ENCODE measurements around the gene KRTAP10-6.
"Not testable (repeated sequence)": the region's sequence is repeated elsewhere in the genome, so short reads cannot be mapped to it uniquely, and the experiment has no call there.

Gene KRTAP10-6

GRCh38 chr21:44599264-44600029 is 7.1 kb upstream of the KRTAP10-6 start:
- no peak for DNase-seq (ENCODE audit: low read depth)

GRCh38 chr21:44598061-44598460 is 5.8 kb upstream of the KRTAP10-6 start:
- no peak for DNase-seq (ENCODE audit: low read depth)

- DNase-seq (ENCODE audit: low read depth), result peak; percentile 1
Observed at GRCh38 chr21:44596068-44596725, 3.9 kb upstream of the KRTAP10-6 start.

- no peak for DNase-seq (ENCODE audit: low read depth)
Observed at GRCh38 chr21:44595524-44595923, 3.2 kb upstream of the KRTAP10-6 start.

- no peak for DNase-seq (ENCODE audit: low read depth)
Observed at GRCh38 chr21:44594406-44594916, 2.2 kb upstream of the KRTAP10-6 start.

- no peak for DNase-seq (ENCODE audit: low read depth)
Observed at GRCh38 chr21:44593598-44594405, 1.5 kb upstream of the KRTAP10-6 start.

GRCh38 chr21:44591801-44592130 is 539 bp downstream of the KRTAP10-6 start:
- DNase-seq (ENCODE audit: low read depth), result not testable (repeated sequence)

- not testable (repeated sequence) for DNase-seq (ENCODE audit: low read depth)
Observed at GRCh38 chr21:44590897-44591800, 1.2 kb downstream of the KRTAP10-6 start.

GRCh38 chr21:44590311-44590721 is 2.0 kb downstream of the KRTAP10-6 start:
- DNase-seq (ENCODE audit: low read depth), result no peak

GRCh38 chr21:44589586-44590305 is 2.6 kb downstream of the KRTAP10-6 start:
- no peak for DNase-seq (ENCODE audit: low read depth)

GRCh38 chr21:44589094-44589493 is 3.2 kb downstream of the KRTAP10-6 start:
- DNase-seq (ENCODE audit: low read depth), result no peak

- DNase-seq (ENCODE audit: low read depth), result no peak
Observed at GRCh38 chr21:44585892-44586291, 6.4 kb downstream of the KRTAP10-6 start.

- no peak for DNase-seq (ENCODE audit: low read depth)
Observed at GRCh38 chr21:44583800-44584147, 8.5 kb downstream of the KRTAP10-6 start.

GRCh38 chr21:44583089-44583799 is 9.1 kb downstream of the KRTAP10-6 start:
- no peak for DNase-seq (ENCODE audit: low read depth)

GRCh38 chr21:44582055-44582454 is 10.2 kb downstream of the KRTAP10-6 start:
- DNase-seq (ENCODE audit: low read depth), result no peak

- no peak for DNase-seq (ENCODE audit: low read depth)
Observed at GRCh38 chr21:44581158-44581557, 11.1 kb downstream of the KRTAP10-6 start.

GRCh38 chr21:44580231-44580821 is 12.0 kb downstream of the KRTAP10-6 start, which contains the start of gene KRTAP10-5:
Gene KRTAP10-5, minus strand, starts transcription at chr21:44580604. Its CDS starts 26 bp downstream, at chr21:44580578.
- not testable (repeated sequence) for DNase-seq (ENCODE audit: low read depth)

- DNase-seq (ENCODE audit: low read depth), result no peak
Observed at GRCh38 chr21:44579833-44580144, 12.5 kb downstream of the KRTAP10-6 start.

GRCh38 chr21:44579056-44579832 is 13.1 kb downstream of the KRTAP10-6 start:
- DNase-seq (ENCODE audit: low read depth), result no peak
